H7 (cell line): ENCODE measurements around the gene CMKLR1. TPM values are rescaled to one million over a fixed set of nuclear protein-coding genes. Genes with fewer than 3 reads are reported as not detected.

Experiments used
- DNase-seq: peaks from one replicate; pipeline ENCODE4 v3.0.0; 2012
- H3K27me3 ChIP-seq: 2 replicates; pipeline ENCODE4 v1.6.0; 2011; ENCODE audit warnings: mild to moderate bottlenecking, low read length; ENCODE audit not compliant: control insufficient read depth, insufficient read depth
- H3K36me3 ChIP-seq: replicated peaks from 2 replicates; pipeline ENCODE4 v1.5.1; 2011; ENCODE audit warnings: low read length; ENCODE audit not compliant: control insufficient read depth, insufficient read depth
- H3K4me3 ChIP-seq: 2 replicates; pipeline ENCODE4 v1.5.1; 2011; ENCODE audit warnings: low read depth, mild to moderate bottlenecking, control low read depth, low read length, moderate library complexity; ENCODE audit not compliant: insufficient read depth
- total RNA-seq: library from RNA; depleted of rRNA; stranded (reverse); fragments of >200 nt; shearing (Covaris generic); gene quantifications from 2 replicates; pipeline ENCODE4 v1.2.3, GENCODE V29; 2014

CMKLR1 gene
- total RNA-seq, 1 experiment from 2014 or later: 1.8 TPM

- no peak overlapping the region for H3K4me3 ChIP-seq
- no peak for DNase-seq
- H3K36me3 ChIP-seq: no peaks in the 10 kb centered on the region
- no peaks in the 10 kb centered on the region for H3K27me3 ChIP-seq
Observed at GRCh38 chr12:108266131-108266530, 73.0 kb downstream of the CMKLR1 start.

DNA sequence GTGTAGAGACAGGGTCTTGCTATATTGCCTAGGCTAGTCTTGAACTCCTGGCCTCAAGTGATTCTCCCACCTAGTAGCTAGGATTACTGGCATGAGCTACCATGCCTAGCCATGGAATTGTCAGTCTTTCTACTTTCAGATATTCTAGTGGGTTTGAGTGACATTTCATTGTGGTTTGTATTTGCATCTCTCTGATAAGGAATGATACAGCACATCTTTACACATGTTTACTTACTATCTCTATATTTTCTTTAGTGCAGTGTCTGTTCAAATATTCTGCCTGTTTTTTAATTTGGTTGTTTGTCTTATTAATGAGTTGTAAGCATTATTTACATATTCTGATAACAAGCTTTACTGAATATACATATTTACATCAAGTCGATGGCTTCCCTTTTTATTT lies 73.6 kb downstream of the CMKLR1 start:
- no peak for DNase-seq
- no peaks in the 10 kb centered on the region for H3K36me3 ChIP-seq

DNA sequence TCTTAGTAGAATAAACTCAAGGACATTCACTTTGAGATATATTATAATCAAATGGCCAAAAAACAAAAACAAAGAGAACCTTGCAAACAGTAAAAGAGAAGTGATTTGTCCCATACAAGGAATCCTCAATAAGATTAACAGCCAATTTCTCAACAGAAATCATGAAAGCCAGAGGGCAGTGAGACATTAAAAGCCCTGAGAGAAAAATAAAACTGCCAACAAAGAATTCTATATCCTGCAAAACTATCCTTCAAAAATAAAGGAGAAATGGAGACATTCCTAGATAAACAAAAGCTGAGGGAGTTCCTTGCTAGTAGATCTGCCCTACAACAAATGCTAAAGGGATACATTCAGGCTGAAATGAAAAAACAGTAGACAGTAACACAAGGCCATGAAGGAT lies 78.1 kb downstream of the CMKLR1 start:
- H3K4me3 ChIP-seq: no peak overlapping the region
- H3K27me3 ChIP-seq: no peaks in the 10 kb centered on the region
- H3K36me3 ChIP-seq: no peaks in the 10 kb centered on the region
- no peak for DNase-seq

More for the DNA sequence above, 73.6 kb downstream of the CMKLR1 start:
- Histone ChIP-seq H3K4me3 (no peak overlapping the region), H3K27me3 (no peaks in the 10 kb centered on the region)

DNA sequence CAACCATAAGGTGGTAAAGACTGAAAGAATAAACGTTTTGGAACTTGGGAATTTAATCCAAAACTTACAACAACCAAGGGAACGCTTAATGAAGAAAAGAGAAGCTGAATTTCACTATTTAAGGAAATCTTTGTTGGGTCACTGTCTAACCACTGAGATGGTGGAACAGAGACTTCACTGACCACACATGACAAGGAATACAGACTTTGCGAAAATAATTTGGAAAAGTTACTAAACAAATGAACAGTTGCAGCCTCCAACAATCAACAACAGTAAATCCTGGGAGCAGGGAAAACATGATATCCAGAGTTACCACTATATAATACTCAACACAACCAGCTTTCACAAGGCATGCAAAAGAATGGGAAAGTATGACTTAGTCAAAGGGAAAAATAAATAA lies 79.1 kb downstream of the CMKLR1 start:
- no peak overlapping the region for H3K4me3 ChIP-seq
- H3K27me3 ChIP-seq: no peaks in the 10 kb centered on the region
- H3K36me3 ChIP-seq: no peaks in the 10 kb centered on the region
- no peak for DNase-seq

DNA sequence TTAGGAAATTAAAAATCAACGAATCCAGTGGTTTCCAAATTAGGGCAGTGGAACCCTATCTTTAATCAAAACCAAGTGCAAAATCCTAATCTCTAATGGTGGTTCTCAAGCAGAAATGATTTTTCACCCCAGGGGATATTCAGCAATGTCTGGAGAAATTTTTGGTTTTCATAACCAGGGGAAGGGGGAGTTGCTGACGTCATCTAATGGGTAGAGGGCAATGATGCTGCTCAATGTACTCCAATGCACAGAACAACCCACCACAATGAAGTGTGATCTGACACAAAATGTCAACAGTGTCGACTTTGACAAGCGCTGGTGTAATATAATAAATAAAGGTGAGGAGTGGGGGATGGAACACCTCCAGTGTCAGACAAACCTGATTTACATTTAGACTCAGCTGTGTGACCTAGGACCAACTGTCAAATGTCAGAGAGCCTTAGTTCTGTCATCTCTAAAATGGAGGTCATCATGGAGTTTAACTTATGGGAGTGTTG lies 81.5 kb downstream of the CMKLR1 start:
- no peaks in the 10 kb centered on the region for H3K36me3 ChIP-seq
- H3K27me3 ChIP-seq: no peaks in the 10 kb centered on the region; the same call in 1 of the 2 replicates
- H3K4me3 ChIP-seq: no peak overlapping the region
- no peak for DNase-seq

DNA sequence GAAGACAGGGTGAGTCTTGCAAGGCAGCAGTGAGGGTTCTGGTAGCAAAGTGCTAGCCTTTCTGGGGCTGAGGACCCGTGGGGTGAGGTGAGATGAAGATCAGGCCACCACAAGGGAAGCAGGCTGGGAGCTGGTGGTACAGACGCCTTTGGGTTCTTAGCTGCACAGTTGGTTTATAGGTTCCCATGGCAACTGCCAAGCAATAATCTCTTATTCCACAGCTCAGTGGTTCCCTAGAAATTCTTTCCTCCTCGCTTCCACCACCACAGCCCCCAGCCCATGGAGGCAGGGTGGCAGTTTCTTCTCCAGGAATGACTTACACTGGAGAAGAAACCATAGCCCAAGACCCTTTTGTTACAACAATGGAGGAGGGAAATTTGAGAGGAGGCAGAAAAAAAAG lies 82.1 kb downstream of the CMKLR1 start:
- Histone ChIP-seq H3K27me3 (no peaks in the 10 kb centered on the region; the same call in 1 of the 2 replicates), H3K36me3 (no peaks in the 10 kb centered on the region), H3K4me3 (no peak overlapping the region)
- no peak for DNase-seq

- Histone ChIP-seq H3K4me3 (no peak overlapping the region), H3K36me3 (no peaks in the 10 kb centered on the region), H3K27me3 (no peaks in the 10 kb centered on the region; the same call in 1 of the 2 replicates)
- DNase-seq: no peak
Observed at GRCh38 chr12:108255252-108255602, 83.9 kb downstream of the CMKLR1 start.

DNA sequence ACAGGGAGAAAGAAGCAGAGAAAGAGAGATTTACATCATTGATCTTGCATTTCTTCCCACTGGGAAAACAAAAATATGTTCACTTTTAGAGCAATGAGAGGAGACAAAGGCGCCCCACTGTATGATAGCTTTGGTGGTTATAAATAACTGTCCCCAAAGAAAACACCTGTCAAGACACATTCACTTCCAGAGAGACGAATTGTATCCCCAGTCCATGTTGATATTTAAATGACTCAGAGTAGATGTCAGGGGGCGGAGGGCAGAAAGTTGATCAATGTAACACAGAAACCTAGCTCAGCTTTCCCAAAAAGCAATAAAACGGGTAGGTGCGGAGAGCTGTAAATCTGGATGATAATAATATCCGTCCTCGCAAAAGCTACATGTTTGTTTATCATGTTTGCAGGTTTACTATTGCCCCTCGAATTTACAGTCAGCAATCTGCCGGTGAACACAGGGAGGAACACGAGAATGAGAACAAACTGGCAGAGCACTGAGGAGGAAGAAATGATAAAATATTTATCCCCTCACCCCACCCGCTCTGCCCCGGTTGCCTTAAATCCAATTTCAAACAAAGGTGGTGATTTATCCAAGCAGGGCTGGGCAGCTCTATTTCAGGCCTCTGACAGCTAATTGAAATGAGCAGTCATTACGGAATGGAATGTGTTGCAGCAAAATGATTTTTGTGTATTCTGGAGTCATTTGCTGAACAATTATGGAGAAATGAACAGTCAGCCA lies 84.4 kb downstream of the CMKLR1 start:
- no peak for DNase-seq

DNA sequence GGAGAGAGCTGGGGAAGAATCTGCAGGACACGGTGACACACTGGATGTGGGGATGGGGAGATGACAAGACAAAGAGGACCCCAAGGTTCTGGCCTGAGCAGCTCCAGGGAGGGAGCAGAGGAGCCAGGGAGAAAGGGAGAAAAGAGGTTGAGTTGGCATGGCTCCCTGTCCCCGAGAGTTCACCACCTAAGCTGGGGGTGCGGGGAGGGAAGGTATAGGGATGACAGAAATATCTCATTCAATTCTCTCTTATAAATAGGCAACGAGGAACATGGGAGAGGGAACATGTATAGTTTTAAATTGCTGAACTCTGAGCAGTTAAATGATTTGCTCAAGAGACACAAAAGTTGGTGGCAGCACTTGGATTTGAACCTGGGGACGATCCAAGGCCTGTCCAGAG lies 85.1 kb downstream of the CMKLR1 start:
- no peak for DNase-seq
- Histone ChIP-seq H3K36me3 (no peaks in the 10 kb centered on the region), H3K27me3 (no peaks in the 10 kb centered on the region; the same call in 1 of the 2 replicates), H3K4me3 (no peak overlapping the region)

More for the DNA sequence above, 84.4 kb downstream of the CMKLR1 start:
- no peak overlapping the region for H3K4me3 ChIP-seq
- H3K27me3 ChIP-seq: no peaks in the 10 kb centered on the region; the same call in 1 of the 2 replicates
- no peaks in the 10 kb centered on the region for H3K36me3 ChIP-seq

DNA sequence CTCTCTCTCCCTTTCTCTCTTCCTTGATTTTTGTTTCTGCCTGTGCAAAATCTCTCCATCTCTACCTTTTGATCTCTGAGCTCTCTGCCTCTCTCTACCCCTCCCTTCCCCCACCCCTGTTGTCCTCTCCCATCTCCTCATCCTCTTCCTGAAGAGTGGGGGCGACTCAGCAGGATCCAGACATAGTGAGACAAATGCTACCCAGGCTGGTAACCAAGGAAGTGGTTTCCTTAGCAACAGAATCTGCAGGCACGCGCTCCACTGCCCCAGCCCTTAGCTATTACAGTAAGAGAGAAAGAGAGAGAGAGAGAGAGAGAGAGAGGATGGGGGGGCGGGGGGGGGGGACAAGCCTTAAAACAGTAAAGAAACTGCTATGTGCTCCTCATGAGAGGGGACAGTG lies 85.6 kb downstream of the CMKLR1 start:
- Histone ChIP-seq H3K36me3 (no peaks in the 10 kb centered on the region), H3K27me3 (no peaks in the 10 kb centered on the region; the same call in 1 of the 2 replicates), H3K4me3 (no peak overlapping the region)
- no peak for DNase-seq

GRCh38 chr12:108252523-108252922 lies 86.6 kb downstream of the CMKLR1 start:
- Histone ChIP-seq H3K27me3 (no peaks in the 10 kb centered on the region; the same call in 1 of the 2 replicates), H3K4me3 (no peak overlapping the region), H3K36me3 (no peaks in the 10 kb centered on the region)
- DNase-seq: no peak

DNA sequence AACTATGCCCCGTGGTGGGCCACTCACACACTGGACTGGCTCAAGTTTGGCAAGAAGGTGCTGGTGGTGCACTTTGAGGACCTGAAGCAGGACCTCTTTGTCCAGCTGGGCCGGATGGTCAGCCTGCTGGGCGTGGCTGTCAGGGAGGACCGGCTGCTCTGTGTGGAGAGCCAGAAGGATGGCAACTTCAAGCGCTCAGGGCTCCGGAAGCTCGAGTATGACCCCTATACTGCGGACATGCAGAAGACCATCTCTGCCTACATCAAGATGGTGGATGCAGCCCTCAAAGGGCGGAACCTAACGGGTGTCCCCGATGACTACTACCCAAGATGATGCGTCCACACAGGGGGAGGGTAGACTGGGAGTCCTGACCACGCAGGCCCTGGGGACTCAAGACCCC lies 91.1 kb downstream of the CMKLR1 start:
- H3K4me3 ChIP-seq: no peak overlapping the region
- no peaks in the 10 kb centered on the region for H3K36me3 ChIP-seq
- no peaks in the 10 kb centered on the region for H3K27me3 ChIP-seq
- DNase-seq: no peak

DNA sequence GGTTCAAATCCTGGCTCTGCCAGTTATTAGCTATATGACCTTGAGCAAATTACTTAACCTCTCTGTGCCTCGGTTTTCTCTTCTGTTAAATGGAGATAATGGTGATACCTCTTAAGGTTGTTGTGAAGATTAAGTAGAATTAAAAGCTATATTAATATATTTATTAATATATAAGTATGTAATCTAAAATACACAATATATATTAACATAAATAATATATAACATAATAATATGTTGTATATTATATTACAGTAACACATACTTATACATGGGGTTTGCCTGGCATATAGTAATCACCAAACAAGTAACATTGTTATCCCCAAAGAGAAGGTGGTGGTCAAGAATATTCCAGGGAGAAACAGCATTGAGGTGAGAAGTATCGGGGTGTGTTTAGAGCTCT lies 92.0 kb downstream of the CMKLR1 start:
- no peak overlapping the region for H3K4me3 ChIP-seq
- DNase-seq: no peak
- H3K27me3 ChIP-seq: no peaks in the 10 kb centered on the region
- no peaks in the 10 kb centered on the region for H3K36me3 ChIP-seq

GRCh38 chr12:108241986-108242703 lies 97.0 kb downstream of the CMKLR1 start:
- no peak for DNase-seq
- Histone ChIP-seq H3K4me3 (no peak overlapping the region), H3K27me3 (no peaks in the 10 kb centered on the region), H3K36me3 (no peaks in the 10 kb centered on the region)

DNA sequence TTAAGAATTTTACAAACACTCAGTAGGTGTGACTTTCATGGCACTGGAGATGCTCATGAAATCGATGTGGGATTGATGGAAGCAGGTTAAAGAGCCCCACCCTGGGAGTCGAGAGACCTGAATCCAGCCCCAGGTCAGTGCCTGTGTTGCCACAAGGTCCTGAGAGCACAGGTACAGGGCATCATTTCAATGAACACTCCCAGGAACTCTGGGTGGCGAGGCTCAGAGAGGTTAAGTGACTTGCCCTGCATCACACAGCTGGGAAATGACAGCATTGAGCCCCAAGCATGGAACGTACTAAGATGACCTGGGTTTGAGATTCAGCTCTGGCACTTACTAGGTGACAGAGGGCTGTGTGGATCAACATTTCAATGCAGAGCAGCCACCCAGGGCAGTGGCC lies 98.2 kb downstream of the CMKLR1 start:
- H3K27me3 ChIP-seq: no peaks in the 10 kb centered on the region
- no peaks in the 10 kb centered on the region for H3K36me3 ChIP-seq
- no peak overlapping the region for H3K4me3 ChIP-seq
- no peak for DNase-seq
